Measurements from ENCODE around the gene JAK3.
A peak's percentile ranks its signal among the peaks of the same experiment; 100 is the strongest.

The JAK3 gene

DNA sequence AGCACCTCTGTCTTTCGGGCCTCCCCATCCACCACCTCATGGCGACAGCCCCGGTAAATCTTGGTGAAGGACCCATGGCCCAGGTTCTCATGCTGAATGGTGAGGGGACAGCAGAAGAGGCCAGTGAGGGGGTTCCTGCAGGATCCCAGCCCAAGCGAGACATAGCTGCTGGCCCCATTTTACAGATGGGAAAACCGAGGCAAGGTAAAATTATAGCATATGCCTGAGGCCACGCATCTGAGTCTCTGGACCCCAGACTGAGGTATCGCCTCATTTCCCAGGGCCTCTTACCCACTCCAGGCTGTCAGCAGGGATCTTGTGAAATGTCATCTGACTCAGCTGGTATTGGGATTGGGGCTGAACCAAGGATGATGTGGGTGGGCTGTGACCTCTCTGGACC, 9.8 kb downstream of the JAK3 start:
- DNase-seq, result no peak

GRCh38 chr19:17836530-17836929, 11.3 kb downstream of the JAK3 start:
- no peak for DNase-seq

DNA sequence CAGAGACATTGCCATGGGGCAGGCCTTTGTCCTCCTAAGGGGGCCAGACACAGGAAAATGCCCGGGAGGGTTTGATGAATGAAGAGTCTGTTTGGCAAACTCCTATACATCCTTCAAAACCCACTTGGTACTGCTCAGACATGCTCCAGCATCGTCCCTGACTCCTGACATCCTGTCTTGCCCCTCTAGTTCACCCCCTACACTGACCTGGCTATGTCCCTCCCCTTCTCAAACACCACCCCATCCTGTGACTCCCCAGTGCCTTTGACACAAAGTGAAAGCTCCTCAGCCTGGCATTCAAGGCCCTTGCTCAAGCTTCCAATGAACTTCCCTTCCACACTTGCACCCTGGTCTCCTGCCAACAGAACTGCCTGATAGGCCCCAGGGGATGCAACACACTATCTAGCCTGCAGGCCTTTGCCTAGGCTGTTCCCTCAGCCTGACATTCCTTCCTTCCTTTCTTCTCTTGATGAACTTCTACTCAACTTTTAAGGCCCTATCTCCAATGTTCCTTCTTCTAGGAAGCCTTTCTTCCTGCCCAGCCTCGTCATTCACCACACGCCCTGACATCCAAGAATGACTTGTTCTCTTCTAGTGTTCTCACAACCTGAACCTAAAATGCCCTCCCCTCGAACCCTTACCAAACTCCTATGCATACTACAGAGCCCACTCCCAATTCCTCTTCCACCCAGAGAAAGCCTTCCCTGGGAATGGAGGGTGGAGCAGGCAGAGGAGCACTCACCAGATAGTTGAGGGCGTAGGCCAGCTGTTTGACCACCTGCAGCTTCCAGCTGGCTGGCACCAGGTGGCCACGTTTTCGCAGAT, 12.4 kb downstream of the JAK3 start:
- no peak for DNase-seq

- DNase-seq, result peak in 1 of 2 experiments; percentile 27
These were observed 13.2 kb downstream of the JAK3 start for GRCh38 chr19:17834350-17835181.

DNA sequence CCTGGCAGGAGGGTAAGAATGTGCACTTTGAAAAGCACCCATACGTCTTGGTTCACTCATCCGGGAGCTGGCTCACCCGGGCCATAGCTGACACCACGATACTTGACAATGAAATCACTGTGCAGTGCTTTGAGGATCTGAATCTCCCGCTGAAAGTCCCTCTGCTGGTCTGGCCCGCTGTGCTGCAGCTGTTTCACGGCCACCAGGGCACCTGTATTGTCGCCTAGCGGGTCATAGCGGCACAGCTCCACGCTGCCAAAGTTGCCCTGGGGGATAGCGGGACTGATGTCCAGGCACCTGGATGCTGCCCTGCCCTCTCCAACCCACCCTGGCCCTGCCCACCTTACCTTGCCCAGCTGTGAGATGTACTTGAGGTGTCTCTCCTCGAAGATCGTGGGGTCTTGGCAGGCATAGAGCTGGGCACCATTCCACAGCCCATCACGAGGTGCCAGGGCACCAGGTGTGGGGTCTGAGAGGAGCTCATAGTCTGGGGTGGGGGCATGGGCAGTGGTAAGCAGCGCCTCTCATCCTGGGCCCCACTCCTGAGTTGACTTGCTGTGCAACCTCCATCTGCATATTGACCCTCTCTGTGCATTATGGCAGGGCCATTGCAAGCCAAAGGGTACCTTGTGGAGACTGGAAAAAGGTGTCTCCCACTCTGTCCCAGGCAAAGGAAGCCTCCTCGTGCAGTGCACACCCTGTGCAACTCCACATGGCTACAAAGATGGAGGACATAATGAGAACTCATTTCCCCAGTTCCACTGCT, 15.2 kb downstream of the JAK3 start:
- DNase-seq, result no peak

DNA sequence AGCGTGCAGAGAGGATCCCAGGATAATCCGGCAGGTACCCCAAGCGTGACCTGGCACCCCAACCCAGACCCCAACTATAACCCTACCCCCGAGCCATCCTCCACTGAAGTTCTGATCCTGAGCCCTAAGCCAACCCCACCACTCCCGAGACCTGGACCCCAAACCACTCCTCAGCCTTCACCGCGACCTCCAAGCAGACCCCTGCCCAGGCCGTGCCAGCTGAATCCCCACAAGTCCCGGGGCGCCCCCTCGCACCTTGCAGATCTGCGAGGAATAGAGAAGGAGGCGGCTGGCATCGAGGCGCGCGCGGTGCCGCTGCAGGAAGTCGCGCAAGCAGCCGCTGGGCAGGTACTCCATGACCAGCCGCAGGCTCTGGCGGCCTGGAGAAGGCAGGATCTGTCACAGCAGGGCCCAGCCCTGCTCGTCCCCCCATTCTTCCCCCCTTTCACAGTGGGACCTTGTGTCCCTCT, 16.3 kb downstream of the JAK3 start:
- DNase-seq, result no peak

- DNase-seq, result peak; percentile 69 to 93
These were observed 17.0 kb downstream of the JAK3 start for GRCh38 chr19:17830567-17831418.

GRCh38 chr19:17829855-17830566, 17.8 kb downstream of the JAK3 start:
- DNase-seq, result peak; percentile 68 to 82

GRCh38 chr19:17826508-17827056, 21.2 kb downstream of the JAK3 start:
- no peak for DNase-seq

DNA sequence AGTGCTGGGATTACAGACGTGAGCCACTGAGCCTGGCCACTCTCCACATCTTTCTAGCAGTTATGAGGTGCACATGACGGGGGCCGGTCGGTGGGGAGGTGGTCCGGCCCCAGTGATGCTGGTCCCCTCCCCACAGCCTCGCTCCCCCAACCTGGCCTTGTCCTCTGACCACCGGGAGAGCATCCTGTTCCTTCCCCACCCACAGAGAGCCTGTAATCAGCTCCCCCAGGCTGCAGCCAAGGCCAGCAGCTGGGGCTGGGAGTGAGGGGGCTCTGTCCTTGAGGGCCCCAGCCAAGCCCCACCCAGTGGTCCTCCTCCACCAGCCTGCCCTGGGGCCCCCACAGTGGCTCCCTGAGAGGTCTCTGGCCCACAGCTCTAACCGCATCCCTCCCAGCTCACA, 23.4 kb downstream of the JAK3 start:
- DNase-seq, result no peak

DNA sequence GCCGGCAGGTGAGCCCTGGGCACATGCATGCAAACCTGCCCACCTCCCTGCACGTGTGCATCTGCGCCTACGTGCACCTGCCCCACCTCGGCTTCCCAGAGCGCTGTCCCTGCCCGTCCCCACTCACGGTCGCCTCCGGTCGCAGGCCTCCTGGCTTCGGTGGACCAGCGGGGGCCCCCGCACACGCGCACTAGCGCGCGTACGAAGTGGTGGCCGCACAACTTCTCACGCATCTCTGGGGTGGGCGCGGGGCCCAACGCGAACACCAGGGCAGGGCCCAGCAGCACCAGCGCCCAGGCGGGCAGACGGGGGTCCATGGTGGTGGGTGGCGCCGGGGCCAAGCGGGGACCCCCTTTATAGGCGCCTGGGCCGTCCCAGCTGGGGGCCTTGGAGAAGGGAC, 26.6 kb downstream of the JAK3 start, which contains the start of gene INSL3:
TSS of gene INSL3 (minus strand) at position 330 of the 400 bp plus-strand sequence. CDS start at position 317, 13 bp downstream.
- no peak for DNase-seq

GRCh38 chr19:17817668-17818363, 30.0 kb downstream of the JAK3 start:
- no peak for DNase-seq

DNA sequence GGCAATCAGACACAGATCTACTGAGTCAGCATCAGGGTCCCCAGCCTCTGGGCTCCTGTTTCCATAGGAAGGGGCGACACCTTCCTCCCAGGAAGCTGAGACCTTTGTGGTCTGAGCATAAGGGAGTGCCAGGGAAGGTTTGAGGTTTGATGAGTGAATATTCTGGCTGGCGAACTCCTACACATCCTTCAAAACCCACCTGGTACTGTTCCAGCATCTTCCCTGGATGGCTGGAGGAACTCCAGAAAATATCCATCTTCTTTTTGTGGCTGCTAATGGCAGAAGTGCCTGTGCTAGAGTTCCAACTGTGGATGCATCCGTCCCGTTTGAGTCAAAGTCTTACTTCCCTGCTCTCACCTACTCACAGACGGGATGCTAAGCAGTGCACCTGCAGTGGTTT, 35.7 kb downstream of the JAK3 start:
- no peak for DNase-seq

GRCh38 chr19:17811681-17812080, 36.1 kb downstream of the JAK3 start:
- DNase-seq, result no peak

DNA sequence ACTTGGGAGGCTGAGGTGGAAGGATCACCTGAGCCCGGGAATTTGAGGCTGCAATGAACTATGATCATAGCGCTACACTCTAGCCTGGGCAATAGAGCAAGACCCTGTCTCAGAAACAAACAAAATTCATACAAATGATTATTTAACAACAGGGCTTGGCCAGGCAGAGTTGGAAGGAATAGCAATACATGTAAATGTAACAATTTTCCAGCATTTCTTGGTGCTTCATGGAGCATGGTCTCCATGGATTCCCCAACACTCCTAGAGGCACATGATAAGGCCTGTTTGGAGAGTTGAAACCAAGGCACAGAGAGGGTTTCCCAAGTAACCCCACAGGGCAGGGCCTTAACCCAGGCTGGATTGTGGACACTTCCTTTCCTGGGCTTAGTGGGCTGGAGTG, 36.7 kb downstream of the JAK3 start:
- DNase-seq, result no peak

DNA sequence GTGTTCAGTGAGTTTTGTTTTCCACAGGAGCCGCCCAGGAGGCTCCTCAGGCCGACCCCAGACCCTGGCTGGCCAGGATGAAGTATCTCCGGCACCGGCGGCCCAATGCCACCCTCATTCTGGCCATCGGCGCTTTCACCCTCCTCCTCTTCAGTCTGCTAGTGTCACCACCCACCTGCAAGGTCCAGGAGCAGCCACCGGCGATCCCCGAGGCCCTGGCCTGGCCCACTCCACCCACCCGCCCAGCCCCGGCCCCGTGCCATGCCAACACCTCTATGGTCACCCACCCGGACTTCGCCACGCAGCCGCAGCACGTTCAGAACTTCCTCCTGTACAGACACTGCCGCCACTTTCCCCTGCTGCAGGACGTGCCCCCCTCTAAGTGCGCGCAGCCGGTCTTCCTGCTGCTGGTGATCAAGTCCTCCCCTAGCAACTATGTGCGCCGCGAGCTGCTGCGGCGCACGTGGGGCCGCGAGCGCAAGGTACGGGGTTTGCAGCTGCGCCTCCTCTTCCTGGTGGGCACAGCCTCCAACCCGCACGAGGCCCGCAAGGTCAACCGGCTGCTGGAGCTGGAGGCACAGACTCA, 40.0 kb downstream of the JAK3 start:
- no peak for DNase-seq

GRCh38 chr19:17806945-17807344, 40.8 kb downstream of the JAK3 start:
- no peak for DNase-seq

DNA sequence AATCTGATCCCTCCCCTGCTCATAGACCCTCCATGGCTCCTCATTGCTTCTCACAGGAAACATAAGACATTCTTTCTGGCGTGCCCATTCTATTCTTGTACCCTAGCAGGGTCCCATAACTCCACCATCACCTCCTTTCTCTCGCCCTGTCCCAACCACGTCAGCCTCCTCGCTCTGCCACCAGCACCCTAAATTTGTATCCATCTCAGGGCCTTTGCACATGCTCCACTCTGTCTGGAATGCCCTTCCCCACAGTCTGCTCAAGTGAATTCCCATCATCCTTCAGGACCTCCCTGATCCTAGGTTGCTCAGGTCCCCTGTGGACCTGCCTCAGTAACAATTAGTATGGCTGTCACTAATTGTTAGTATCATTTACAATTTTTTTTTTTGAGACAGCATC, 42.4 kb downstream of the JAK3 start:
- no peak for DNase-seq

GRCh38 chr19:17803264-17803896, 44.4 kb downstream of the JAK3 start:
- no peak for DNase-seq
